ENCODE measurements around the gene PRSS16.

DNA sequence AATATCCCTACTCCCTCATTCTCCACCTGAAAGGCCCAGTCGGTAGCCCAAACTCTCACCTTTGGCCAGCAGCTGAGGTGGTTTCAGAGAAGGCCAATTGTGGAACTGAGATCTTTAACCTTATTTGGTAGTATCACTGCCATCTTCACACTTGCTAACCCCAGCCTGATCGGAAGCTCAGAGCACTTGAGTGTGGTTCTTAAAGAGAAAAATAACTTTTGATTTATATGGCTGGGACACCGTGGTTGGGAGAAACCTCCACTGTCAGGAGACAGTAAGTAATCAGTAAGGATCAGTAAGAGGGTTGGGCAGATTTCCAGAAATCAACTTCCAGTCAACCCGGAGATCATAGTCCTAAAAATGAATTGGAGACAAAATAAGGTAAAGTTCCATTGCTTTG lies 22.8 kb upstream of the PRSS16 start:
- TF ChIP-seq, protein P1, sequence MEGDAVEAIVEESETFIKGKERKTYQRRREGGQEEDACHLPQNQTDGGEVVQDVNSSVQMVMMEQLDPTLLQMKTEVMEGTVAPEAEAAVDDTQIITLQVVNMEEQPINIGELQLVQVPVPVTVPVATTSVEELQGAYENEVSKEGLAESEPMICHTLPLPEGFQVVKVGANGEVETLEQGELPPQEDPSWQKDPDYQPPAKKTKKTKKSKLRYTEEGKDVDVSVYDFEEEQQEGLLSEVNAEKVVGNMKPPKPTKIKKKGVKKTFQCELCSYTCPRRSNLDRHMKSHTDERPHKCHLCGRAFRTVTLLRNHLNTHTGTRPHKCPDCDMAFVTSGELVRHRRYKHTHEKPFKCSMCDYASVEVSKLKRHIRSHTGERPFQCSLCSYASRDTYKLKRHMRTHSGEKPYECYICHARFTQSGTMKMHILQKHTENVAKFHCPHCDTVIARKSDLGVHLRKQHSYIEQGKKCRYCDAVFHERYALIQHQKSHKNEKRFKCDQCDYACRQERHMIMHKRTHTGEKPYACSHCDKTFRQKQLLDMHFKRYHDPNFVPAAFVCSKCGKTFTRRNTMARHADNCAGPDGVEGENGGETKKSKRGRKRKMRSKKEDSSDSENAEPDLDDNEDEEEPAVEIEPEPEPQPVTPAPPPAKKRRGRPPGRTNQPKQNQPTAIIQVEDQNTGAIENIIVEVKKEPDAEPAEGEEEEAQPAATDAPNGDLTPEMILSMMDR (IDR thresholded peaks at IDR 0.05; ENCODE audit: low read length) = no peak
- TF ChIP-seq EZH2 (IDR thresholded peaks at IDR 0.05; ENCODE audit: borderline replicate concordance, low read length) = no peak
